ENCODE data around the gene SPP2.

The SPP2 gene

DNA sequence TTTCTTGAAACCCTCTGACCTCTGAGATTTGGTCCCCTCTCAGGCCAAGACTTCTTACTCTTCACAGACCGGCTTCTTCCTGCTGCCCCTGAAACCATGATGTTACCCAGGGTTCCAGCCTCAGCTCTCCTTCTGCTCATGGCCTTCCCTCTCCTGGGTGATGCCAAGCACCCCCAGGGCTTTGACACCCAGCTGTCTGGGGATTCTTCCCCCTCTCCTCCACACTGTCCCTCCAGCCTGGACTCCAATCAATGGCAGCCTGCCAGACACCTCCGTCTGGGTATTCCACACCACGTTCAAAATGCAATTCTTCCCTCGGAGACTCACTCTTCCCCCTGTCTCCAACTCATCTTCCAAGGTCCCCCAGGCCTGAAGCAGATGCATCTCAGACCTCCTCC lies 25.0 kb downstream of the SPP2 start:
- Histone ChIP-seq H3K36me3 (ENCODE audit: insufficient read depth, insufficient read length, low read length) (no peaks in the 10 kb centered on the region), H3K4me1 (ENCODE audit: insufficient read depth, insufficient read length) (no peaks in the 10 kb centered on the region), H3K9me3 (ENCODE audit: insufficient read depth, low read length) (no peaks in the 10 kb centered on the region; the same call in 1 of the 2 replicates), H3K9ac (ENCODE audit: insufficient read length, low read depth) (no peak overlapping the region), H3K27me3 (ENCODE audit: insufficient read depth, insufficient read length) (no peaks in the 10 kb centered on the region), H3K4me3 (ENCODE audit: insufficient read length, low read depth) (no peak overlapping the region)
- TF ChIP-seq ZNF274 (IDR thresholded peaks at IDR 0.05; ENCODE audit: low read depth, low read length): no peak
- TF ChIP-seq SUZ12 (IDR thresholded peaks at IDR 0.05; ENCODE audit: extremely low read depth, insufficient read depth, insufficient read length): no peak
- TF ChIP-seq YY1 (IDR thresholded peaks at IDR 0.05; ENCODE audit: insufficient read depth, insufficient read length): no peak
- no peak for DNase-seq (ENCODE audit: low read depth, low spot score)

GRCh38 chr2:234075947-234076346 lies 25.4 kb downstream of the SPP2 start:
- Histone ChIP-seq H3K9me3 (ENCODE audit: insufficient read depth, low read length) (no peaks in the 10 kb centered on the region; the same call in 1 of the 2 replicates), H3K27me3 (ENCODE audit: insufficient read depth, insufficient read length) (no peaks in the 10 kb centered on the region), H3K36me3 (ENCODE audit: insufficient read depth, insufficient read length, low read length) (no peaks in the 10 kb centered on the region), H3K9ac (ENCODE audit: insufficient read length, low read depth) (no peak overlapping the region), H3K4me3 (ENCODE audit: insufficient read length, low read depth) (no peak overlapping the region), H3K4me1 (ENCODE audit: insufficient read depth, insufficient read length) (no peaks in the 10 kb centered on the region)
- no peak for DNase-seq (ENCODE audit: low read depth, low spot score)
- TF ChIP-seq ZNF274 (IDR thresholded peaks at IDR 0.05; ENCODE audit: low read depth, low read length) (no peak), SUZ12 (IDR thresholded peaks at IDR 0.05; ENCODE audit: extremely low read depth, insufficient read depth, insufficient read length) (no peak), YY1 (IDR thresholded peaks at IDR 0.05; ENCODE audit: insufficient read depth, insufficient read length) (no peak)

GRCh38 chr2:234076451-234076850 lies 25.9 kb downstream of the SPP2 start:
- no peak for DNase-seq (ENCODE audit: low read depth, low spot score)
- Histone ChIP-seq H3K9ac (ENCODE audit: insufficient read length, low read depth) (no peak overlapping the region), H3K27me3 (ENCODE audit: insufficient read depth, insufficient read length) (no peaks in the 10 kb centered on the region), H3K36me3 (ENCODE audit: insufficient read depth, insufficient read length, low read length) (no peaks in the 10 kb centered on the region), H3K4me3 (ENCODE audit: insufficient read length, low read depth) (no peak overlapping the region), H3K4me1 (ENCODE audit: insufficient read depth, insufficient read length) (no peaks in the 10 kb centered on the region), H3K9me3 (ENCODE audit: insufficient read depth, low read length) (no peaks in the 10 kb centered on the region; the same call in 1 of the 2 replicates)
- no peak for TF ChIP-seq SUZ12 (IDR thresholded peaks at IDR 0.05; ENCODE audit: extremely low read depth, insufficient read depth, insufficient read length)
- TF ChIP-seq ZNF274 (IDR thresholded peaks at IDR 0.05; ENCODE audit: low read depth, low read length): no peak
- no peak for TF ChIP-seq YY1 (IDR thresholded peaks at IDR 0.05; ENCODE audit: insufficient read depth, insufficient read length)

- H3K4me1 ChIP-seq (ENCODE audit: insufficient read depth, insufficient read length): no peaks in the 10 kb centered on the region
- H3K9me3 ChIP-seq (ENCODE audit: insufficient read depth, low read length): no peaks in the 10 kb centered on the region; the same call in 1 of the 2 replicates
- H3K36me3 ChIP-seq (ENCODE audit: insufficient read depth, insufficient read length, low read length): no peaks in the 10 kb centered on the region
- H3K27me3 ChIP-seq (ENCODE audit: insufficient read depth, insufficient read length): no peaks in the 10 kb centered on the region
- H3K9ac ChIP-seq (ENCODE audit: insufficient read length, low read depth): no peak overlapping the region
- DNase-seq (ENCODE audit: low read depth, low spot score): no peak
- TF ChIP-seq YY1 (IDR thresholded peaks at IDR 0.05; ENCODE audit: insufficient read depth, insufficient read length): no peak
- no peak for TF ChIP-seq ZNF274 (IDR thresholded peaks at IDR 0.05; ENCODE audit: low read depth, low read length)
- TF ChIP-seq SUZ12 (IDR thresholded peaks at IDR 0.05; ENCODE audit: extremely low read depth, insufficient read depth, insufficient read length): no peak
- no peak overlapping the region for H3K4me3 ChIP-seq (ENCODE audit: insufficient read length, low read depth)
Measured at GRCh38 chr2:234078129-234078528, 27.6 kb downstream of the SPP2 start.

- Histone ChIP-seq H3K27me3 (ENCODE audit: insufficient read depth, insufficient read length) (no peaks in the 10 kb centered on the region), H3K9me3 (ENCODE audit: insufficient read depth, low read length) (no peaks in the 10 kb centered on the region), H3K4me3 (ENCODE audit: insufficient read length, low read depth) (no peak overlapping the region), H3K36me3 (ENCODE audit: insufficient read depth, insufficient read length, low read length) (no peaks in the 10 kb centered on the region), H3K4me1 (ENCODE audit: insufficient read depth, insufficient read length) (no peaks in the 10 kb centered on the region), H3K9ac (ENCODE audit: insufficient read length, low read depth) (no peak overlapping the region)
- TF ChIP-seq ZNF274 (IDR thresholded peaks at IDR 0.05; ENCODE audit: low read depth, low read length) (no peak), YY1 (IDR thresholded peaks at IDR 0.05; ENCODE audit: insufficient read depth, insufficient read length) (no peak), SUZ12 (IDR thresholded peaks at IDR 0.05; ENCODE audit: extremely low read depth, insufficient read depth, insufficient read length) (no peak)
- no peak for DNase-seq (ENCODE audit: low read depth, low spot score)
Measured at GRCh38 chr2:234081970-234082822, 31.7 kb downstream of the SPP2 start.

GRCh38 chr2:234083572-234084348 lies 33.3 kb downstream of the SPP2 start:
- TF ChIP-seq YY1 (IDR thresholded peaks at IDR 0.05; ENCODE audit: insufficient read depth, insufficient read length) (no peak), SUZ12 (IDR thresholded peaks at IDR 0.05; ENCODE audit: extremely low read depth, insufficient read depth, insufficient read length) (no peak), ZNF274 (IDR thresholded peaks at IDR 0.05; ENCODE audit: low read depth, low read length) (no peak)
- no peak for DNase-seq (ENCODE audit: low read depth, low spot score)
- H3K9ac ChIP-seq (ENCODE audit: insufficient read length, low read depth): no peak overlapping the region
- H3K4me3 ChIP-seq (ENCODE audit: insufficient read length, low read depth): no peak overlapping the region
- no peaks in the 10 kb centered on the region for H3K4me1 ChIP-seq (ENCODE audit: insufficient read depth, insufficient read length)
- H3K36me3 ChIP-seq (ENCODE audit: insufficient read depth, insufficient read length, low read length): no peaks in the 10 kb centered on the region
- no peaks in the 10 kb centered on the region for H3K27me3 ChIP-seq (ENCODE audit: insufficient read depth, insufficient read length)
- peaks cover 10% of the 10 kb centered on the region; the same call in 1 of the 2 replicates for H3K9me3 ChIP-seq (ENCODE audit: insufficient read depth, low read length)

DNA sequence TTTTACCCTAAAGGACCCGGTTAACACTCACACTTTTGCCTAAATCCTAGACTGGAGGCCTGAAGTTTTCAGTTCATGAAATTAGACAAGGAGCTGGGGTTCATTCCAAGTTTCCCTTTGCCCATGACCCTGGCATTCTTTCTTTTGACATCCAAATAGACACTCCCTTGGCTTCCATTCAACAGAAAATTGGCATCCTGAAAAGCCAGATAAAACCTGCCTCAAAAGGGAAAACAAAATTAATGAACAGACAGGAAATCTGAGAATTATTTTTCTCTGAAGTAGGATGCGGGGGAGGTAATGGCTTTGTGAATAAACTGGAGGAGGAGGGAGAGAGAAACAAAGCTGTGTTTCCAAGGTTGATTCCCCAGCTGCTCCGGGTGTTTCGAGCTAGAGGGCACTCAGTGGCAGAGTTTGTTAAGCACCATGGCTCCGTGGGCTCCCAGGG lies 41.0 kb downstream of the SPP2 start:
- Histone ChIP-seq H3K27me3 (ENCODE audit: insufficient read depth, insufficient read length) (no peaks in the 10 kb centered on the region), H3K9ac (ENCODE audit: insufficient read length, low read depth) (no peak overlapping the region), H3K4me3 (ENCODE audit: insufficient read length, low read depth) (no peak overlapping the region), H3K36me3 (ENCODE audit: insufficient read depth, insufficient read length, low read length) (no peaks in the 10 kb centered on the region), H3K9me3 (ENCODE audit: insufficient read depth, low read length) (peaks cover 12% of the 10 kb centered on the region; the same call in 1 of the 2 replicates), H3K4me1 (ENCODE audit: insufficient read depth, insufficient read length) (peaks cover 8% of the 10 kb centered on the region)
- DNase-seq (ENCODE audit: low read depth, low spot score): no peak
- TF ChIP-seq ZNF274 (IDR thresholded peaks at IDR 0.05; ENCODE audit: low read depth, low read length) (no peak), YY1 (IDR thresholded peaks at IDR 0.05; ENCODE audit: insufficient read depth, insufficient read length) (no peak), SUZ12 (IDR thresholded peaks at IDR 0.05; ENCODE audit: extremely low read depth, insufficient read depth, insufficient read length) (no peak)
